Smooth muscle cell of the pulmonary artery (primary cell): ENCODE measurements around the gene OSGEPL1. TPM values are rescaled to one million over a fixed set of nuclear protein-coding genes. Genes with fewer than 3 reads are reported as not detected.

Experiments
- total RNA-seq: library from RNA; depleted of rRNA; stranded (reverse); fragments of >200 nt; gene quantifications from 2 replicates; pipeline ENCODE4 v1.2.3, GENCODE V29; 2014

OSGEPL1 gene
- 6.5 and 7.0 TPM in 2 replicates for total RNA-seq

GRCh38 chr2:189762551-189763298 lies at the start of gene OSGEPL1:
TSS of gene OSGEPL1 (minus strand) at chr2:189762792. CDS start at chr2:189761640, 1,152 bp downstream.

GRCh38 chr2:189783927-189784867 lies 21.6 kb upstream of the OSGEPL1 start, which contains the start of the genes ORMDL1 and PMS1:
TSS of gene ORMDL1 (minus strand) at chr2:189784339. CDS start at chr2:189782595, 1,744 bp downstream.
TSS of gene PMS1 (plus strand) at chr2:189784450. CDS start at chr2:189791810, 7,360 bp downstream.

Other genes starting within 250 kb of the OSGEPL1 start
- gene SLC40A1, start 182.0 kb downstream of the OSGEPL1 start, total RNA-seq = 27.0 and 53.8 TPM in 2 replicates
- 47.7 and 63.3 TPM in 2 replicates for gene ASNSD1, start 101.3 kb downstream of the OSGEPL1 start, total RNA-seq
- 4.3 and 7.0 TPM in 2 replicates for gene ANKAR, start 88.1 kb downstream of the OSGEPL1 start, total RNA-seq
- 46.7 and 54.2 TPM in 2 replicates for gene ORMDL1, start 21.5 kb upstream of the OSGEPL1 start, total RNA-seq
- 16.5 and 18.2 TPM in 2 replicates for gene PMS1, start 21.7 kb upstream of the OSGEPL1 start, total RNA-seq